GM18519 (cell line): ENCODE results near the gene RAD51D.
A peak's percentile ranks its signal among the peaks of the same experiment; 100 is the strongest.
"Not testable (repeated sequence)": the region's sequence is repeated elsewhere in the genome, so short reads cannot be mapped to it uniquely, and the experiment has no call there.

Experiments used
- ATAC-seq: cut with Tn5 transposase; IDR thresholded peaks from one replicate; pipeline ENCODE4 v1.9.1; 2021; ENCODE audit warnings: mild to moderate bottlenecking, moderate library complexity; ENCODE audit not compliant: unreplicated experiment, low FRiP score

RAD51D gene

DNA sequence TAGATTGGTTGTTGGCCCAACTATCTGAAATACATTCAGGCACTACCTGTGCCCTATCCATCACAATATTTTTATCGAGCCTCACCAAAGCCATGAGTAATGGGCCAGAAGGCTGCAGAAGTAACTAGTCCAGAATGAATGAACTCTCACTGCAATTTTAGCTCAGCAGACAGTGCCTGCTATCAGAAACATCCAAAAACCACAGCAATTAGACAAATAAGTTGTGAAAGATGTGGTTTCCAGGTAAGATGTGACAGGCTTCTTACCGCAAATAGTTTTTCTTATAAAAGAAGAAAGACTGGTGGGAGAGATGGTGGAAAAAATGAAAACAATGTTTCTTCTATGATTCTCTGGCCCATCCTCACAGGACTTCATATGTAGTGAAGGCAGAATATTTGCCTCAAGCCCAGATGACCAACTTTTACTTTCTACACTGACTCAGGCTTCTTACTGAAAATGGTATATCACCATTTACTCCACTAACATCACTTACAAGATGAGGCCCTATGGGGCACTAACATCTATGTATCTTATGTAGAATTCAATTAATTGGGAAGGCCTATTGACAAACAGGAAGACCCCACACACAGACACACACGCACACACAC lies 46.4 kb downstream of the RAD51D start:
- ATAC-seq = no peak

DNA sequence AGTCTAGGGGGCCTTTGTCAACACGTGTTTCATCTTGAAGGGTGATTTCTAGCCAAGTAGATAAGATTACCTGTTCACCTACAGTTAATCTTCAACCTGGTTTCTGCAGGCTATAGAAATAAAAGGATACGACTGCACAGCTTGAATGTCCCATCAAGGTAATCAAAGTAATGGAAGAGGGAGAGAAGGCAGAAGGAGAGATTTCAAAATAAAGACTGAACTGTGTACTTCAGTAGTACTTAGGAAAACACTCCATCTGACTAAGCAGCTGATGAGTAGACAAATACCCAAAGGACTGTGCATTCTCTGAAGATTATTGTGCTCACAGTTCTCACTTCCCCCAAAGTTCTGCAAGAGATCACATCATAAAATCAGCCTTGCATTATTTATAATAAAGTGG lies 50.3 kb downstream of the RAD51D start:
- no peak for ATAC-seq

DNA sequence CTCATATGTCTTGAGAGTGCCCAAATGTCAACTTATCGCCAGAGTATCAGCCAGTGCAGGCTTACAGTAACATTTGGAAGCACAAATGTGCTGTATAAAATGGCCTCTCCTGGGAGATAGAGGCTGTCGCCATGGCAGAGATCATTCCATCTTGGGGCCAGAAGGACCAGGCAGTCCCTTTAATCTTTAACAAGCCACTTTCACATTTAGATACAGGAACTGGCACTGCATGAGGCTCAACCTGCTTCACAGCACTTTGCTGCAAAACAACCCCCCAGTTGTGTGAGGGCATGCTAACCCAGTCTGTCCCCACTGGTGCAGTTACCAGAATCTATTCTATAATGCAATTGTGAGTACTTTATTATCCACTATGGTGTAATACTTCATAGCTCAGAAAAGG lies 51.4 kb downstream of the RAD51D start:
- no peak for ATAC-seq

DNA sequence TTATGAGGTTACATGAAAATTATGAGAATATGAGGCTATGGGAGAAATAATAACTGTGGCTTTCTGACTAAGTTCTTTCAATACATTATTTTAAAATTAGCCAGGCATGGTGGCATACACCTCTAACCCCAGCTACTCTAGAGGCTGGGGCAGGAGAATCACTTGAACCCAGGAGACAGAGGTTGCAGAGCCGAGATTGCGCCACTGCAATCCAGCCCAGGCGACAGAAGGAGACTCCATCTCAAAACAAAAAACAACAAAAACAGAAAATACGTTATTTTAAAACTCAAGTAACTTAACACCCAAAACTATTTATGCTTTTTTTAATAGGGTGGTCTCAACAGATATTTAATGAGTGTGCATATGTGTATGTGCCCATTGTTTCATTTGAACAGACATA lies 53.8 kb downstream of the RAD51D start:
- ATAC-seq = no peak

DNA sequence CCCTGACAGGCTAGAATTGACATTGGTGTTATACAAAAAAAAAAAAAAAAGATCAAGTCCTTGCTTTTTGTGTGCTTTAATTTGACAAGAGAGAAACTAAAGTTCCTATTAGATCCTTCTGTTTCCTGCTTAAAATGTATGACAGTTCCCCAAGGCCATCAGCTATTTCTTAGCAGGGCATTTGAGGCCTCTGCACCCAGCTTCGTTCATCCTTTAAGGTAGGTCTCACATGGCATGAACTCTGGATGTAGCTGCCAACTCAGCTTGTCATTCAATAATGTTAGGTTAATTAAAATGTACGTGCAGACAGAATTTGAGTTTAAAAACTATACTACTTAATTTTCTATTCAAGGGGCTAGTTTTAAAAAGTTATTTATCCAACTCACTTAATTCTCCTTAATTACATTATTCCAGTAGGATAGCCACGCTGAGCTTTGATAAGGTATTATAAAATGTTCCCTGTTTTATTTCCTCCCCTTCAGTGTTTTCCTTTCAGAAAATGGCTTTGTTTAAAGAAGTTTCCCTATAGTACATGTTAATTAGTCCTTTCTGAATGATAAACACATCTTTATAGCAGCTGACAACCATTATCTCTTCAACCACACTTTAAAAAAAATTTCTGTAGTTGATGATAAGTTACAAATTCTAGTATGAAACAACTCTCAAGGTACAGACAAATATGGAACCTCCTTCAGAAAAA lies 55.0 kb downstream of the RAD51D start:
- ATAC-seq = no peak

DNA sequence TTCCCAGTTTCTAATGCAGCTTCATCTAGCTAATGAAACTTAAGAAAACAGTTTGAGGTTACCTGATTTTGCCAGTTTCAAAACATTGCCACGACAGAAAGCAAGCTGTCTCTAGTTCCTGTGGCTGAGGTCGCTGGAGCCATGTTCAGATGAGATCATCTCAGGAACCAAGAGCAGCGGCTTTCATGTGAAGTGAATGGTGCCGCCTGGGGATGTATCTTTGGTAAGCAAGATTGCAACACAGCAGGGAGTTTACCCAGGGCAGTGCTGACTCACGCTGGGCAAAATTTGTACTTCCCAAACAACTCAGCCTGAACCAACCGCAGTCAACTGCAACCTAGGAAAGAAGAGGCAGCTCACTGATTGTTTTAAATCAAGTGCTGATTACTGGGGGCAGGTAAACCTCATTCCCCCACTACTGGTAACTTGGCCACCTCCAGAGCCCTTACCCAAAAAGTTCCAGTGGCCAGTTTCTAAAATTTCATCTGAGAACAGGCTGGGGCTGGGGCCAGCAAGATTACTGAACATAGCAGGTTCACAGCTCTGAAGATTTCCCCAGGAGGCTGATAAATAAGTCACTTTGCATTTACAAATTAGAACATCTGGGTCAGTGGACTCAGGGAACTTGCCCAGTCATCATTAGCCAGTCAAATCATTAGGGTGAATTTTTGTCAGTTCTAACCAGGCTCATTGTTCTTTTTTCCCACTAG lies 56.0 kb downstream of the RAD51D start, which contains the start of gene RFFL:
Gene RFFL, minus strand, starts transcription at position 194 of the 710 bp plus-strand sequence. CDS start 37,154 bp downstream, outside the sequence.
- ATAC-seq = peak; percentile 82

DNA sequence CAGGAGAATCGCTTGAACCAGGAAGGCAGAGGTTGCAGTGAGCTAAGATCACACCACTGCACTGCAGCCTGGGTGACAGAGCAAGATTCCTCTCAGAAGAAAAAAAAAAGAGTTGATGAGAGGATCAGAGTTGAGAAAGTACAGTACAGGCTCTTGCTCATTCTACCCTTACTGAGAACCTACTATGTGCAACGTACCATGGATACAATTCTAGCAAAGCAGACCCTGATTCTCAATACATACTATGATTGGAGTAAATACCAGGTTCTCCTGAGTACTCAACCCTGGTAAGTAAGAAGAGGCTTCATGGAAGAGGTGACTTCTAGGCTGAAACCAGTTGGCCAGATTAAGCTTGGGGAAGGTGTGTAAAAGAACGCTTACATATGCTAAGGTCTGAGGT lies 57.4 kb downstream of the RAD51D start:
- ATAC-seq = no peak

DNA sequence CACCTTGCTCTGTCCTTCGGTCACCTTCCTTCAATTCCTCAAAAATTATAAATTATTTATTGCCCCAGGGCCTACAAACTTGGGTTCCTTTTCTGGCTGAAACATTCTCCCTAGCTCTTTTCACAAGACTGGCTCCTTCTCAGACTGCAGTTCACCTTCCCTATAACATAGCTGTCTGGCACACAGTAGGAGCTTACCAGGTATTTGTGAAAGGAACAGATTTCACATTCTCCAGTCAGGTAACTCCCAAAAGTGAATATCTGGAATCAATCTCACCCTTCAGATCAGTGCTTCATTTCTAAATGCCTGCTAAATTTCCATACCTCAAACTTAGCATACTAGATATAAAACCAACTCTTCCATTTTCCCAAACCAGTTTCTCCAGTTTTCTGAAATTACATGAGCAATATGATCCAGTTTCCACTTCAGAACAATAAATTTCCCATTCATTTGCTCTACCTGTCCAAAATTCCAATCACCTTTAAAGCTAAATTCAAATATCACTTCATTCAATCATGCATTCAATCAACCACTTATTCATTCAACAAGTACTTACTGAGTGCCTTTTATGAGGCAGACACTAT lies 62.2 kb downstream of the RAD51D start:
- no peak for ATAC-seq

DNA sequence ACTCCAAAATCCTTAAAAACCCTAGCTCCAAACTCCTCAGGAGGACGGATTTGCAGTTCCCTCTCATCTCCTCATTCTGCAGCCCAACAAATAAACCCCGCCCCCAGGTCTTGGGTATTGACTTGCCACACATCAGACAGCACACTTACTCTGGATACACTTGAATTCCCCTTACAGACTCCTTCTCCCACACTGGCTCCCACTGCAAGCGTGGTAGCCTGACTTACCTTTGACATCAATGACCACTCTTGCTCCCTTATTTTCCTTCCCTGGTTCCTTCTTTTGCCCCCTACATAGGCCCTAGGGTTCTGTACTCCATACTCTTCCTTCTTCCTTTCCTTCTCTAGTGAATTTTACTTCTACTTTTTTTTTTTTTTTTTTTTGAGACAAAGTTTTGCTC lies 63.6 kb downstream of the RAD51D start:
- no peak for ATAC-seq

DNA sequence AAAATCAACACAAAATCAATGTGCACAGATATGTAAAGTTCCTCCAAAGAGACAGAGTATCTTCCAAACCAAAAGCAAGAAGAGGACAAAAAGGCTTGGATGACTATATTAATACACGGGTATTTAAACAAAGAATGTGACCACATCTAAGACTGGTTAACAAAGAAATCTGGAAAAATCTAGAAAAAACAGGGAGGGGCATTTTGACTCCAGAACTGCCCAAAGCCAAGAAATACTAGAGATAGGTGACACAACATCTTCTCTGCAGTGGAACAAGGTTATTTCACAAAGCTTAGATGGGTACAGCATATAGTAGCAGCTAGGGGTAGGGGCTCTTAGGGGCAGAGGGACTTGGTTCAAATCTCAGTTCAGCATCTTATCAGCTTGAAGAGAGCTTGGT lies 66.5 kb downstream of the RAD51D start:
- ATAC-seq = no peak

DNA sequence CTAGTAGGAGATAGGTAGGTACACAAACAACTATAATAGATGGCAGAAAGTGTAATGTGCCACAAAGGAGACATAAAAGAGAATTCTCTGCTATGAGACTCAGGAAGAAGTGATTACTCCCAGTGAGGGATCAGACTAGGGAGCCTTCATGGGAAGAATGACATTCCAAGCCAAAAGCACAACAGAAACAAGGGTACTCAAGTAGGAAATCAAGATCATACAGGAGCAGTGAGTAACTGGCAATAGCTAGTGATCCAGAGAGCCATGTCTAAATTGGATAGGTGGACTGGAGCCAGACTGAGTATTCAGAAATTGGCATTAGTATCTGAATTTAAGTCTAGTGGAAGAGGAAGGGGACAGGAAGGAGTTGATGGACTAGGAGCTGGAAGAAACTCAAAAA lies 66.9 kb downstream of the RAD51D start:
- no peak for ATAC-seq

DNA sequence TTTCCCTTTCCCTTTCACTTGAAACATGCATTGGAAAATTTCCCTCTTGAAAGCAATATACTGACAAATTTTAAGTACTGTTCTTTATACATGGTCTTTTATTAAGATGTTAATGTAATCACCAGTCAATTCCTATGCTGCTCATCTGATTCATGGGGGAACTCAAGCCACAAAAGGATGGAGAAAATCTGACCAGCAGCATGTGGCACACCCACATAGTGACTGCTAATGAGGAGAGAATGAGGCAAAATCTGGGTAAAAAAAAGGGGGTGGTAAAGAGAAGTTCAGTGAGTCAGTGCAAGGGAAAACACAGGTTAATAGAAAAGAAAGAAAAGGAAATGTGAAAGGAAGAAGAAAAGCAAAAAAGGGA lies 67.4 kb downstream of the RAD51D start:
- ATAC-seq = no peak

DNA sequence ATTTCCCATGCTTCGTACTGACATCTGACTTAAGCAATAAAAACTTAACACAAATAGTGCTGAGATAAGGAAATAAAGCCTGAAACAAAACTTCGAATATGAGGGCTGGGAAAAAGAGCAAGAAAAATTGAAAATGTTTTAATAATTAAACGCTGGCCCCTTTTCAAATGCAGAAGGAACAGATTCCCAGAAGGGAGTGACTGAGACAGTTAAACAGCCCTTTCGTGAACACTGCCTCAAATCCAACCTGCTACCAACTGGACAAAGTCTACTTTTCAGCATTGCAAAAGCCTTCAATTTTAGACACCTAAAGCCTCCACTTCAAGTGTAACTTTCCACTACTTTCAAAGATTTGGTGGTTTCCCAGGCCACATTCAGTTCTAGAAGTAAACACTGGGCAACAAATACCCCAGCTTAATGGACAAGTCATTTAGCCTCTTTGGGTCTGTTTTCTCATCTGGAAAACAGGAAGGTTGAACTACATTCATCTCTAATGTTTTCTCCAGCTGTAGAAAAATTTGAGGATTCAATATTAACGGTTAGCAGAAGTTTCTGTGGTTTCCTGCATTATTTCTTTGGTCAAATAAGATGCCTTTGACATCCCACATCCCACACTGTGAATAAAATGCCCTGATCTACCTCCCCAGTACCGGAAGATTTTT lies 68.0 kb downstream of the RAD51D start:
- no peak for ATAC-seq

DNA sequence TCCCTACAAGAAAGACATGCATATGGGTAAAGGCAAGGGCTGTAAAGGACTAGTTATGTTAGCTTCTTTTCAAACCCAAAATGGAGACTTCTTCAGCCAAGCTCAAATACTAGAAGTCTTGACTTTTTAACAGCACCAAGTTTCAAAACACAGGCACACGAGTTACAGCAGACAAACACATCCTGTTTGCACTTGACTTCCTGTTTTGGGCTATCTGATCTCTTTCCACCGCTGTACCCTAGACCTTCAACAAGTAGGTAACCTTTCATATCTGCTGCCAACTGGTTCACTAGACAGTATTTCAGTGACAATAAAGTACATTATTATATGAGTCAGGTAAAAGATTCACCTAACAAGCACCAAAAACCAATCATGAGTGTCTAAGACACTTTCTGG lies 68.5 kb downstream of the RAD51D start:
- no peak for ATAC-seq

DNA sequence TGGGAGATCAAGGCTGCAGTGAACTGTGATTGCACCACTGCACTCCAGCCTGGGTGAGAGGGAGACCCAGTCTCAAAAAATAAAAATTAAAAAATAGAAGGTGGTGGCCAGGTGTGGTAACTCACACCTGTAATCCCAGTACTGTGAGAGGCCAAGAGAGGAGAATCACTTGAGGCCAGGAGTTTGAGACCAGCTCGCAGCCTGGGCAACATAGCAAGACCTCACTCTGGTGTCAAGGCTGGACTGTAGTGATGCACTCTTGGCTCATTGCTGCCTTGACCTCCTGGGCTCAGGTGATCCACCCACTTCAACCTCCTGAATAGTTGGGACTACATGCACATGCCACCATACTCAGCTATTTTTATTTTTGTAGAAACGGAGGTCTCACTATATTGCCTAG lies 69.5 kb downstream of the RAD51D start:
- ATAC-seq = no peak

DNA sequence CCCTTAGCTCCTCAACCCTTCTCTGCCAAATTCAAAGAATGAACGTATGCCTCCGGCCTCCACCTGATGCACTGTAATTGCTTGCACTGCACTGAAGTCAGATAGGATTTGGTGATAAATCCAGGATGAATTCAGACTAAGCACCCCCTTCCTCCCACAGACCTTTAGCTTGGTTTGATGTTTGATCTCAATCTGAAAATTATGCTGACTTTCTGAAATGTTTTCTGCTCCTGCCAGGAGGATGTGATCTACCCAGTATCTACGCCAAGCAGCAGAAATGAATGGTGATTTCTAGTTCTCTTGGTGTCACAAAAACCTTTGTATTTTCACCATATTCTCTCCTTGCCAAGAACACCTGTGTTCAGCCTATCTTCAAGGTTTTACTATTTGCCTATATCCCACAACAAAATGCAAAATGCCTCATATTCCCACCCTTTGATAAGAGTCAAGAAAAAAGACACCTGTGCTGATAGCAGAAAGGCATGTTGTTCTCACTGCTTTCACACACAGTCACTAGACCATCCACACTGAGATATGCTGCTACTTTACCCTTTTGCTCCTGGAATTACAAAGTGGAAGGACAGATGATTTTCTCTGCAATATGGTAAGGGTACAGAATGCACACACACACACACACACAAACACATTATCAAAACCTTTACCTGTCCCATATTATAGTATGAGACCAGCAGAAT lies 70.8 kb downstream of the RAD51D start:
- ATAC-seq = no peak

DNA sequence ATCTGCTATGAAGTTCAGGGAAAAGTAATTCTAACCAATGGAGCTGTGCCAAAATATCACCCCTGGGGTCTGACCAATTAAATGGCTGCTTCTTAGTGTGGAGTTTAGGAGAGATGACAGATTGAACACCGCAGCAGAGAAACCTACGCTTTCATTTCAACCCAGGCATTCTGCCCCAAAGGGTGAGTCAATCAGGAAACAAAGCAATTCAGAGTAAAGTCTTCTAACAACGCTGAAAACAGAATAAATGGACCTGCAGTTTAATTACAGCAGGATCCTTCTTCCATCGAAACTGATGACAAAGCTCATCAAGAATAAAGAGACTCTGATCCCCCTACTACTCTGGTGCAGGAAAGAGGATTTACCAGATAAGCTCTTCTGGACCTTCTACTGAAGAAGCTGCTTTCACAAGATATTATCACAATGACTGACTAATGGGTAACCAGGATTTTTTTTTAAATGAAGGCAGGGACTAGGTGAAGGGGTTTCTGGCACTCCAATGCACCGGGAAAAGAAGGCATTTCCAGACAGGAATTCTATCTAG lies 72.8 kb downstream of the RAD51D start:
- ATAC-seq = no peak

DNA sequence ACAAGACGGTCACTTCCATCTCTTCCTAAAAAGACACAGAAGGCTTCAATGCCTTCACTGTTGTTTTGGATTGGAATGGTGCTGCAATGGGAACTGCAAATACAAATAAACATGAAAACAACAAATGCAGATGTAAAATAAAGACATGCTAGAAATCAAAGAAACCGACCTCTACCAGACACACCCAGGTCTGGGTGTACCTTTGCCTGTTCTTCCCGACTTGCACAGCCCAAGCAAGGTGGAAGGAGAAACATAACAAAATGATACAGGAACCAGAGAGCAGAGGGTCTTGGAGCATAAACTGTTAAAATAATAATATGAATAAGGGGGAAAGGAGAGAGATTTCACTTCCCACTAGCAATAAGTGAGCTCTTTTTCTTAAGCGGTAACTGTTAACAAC lies 73.4 kb downstream of the RAD51D start:
- no peak for ATAC-seq

DNA sequence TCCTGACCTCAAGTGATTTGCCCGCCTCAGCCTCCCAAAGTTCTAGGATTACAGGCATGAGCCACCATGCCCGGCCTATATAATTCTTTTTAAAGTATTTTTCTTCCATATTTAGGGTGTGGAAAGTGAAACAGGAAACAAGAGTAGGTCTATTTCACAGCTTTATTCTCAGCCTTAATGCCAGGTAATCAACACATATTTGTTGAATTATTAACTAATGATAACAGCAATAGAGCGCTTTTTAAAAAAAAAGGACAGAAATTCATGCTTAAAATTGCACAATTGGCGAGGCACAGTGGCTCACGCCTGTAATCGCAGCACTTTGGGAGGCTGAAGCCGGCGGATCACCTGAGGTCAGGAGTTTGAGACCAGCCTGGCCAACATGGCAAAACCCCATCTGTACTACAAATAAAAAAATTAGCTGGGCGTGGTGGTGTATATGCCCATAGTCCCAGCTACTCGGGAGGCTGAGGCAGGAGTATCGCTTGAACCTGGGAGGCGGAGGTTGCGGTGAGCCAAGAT lies 74.1 kb downstream of the RAD51D start:
- ATAC-seq = not testable (repeated sequence)

DNA sequence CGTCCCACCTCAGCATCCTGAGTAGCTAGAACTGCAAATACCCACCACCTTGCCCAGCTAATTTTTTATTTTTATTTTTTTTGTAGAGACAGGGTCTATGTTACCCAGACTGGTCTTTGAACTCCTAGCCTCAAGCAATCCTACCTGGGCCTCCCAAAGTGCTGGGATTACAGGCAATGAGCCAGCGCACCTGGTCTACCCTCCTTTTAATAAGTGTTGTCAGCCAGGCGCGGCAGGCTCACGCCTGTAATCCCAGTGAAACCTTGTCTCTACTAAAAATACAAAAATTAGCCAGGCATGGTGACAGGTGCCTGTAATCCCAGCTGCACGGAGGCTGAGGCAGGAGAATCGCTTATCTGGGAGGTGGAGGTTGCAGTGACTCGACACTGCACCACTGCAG lies 75.5 kb downstream of the RAD51D start:
- ATAC-seq = no peak
